Neural cell (in vitro differentiated cells): ENCODE measurements around the gene EFCAB13.

Experiments
- EZH2 ChIP-seq: fragments of 200-600, 300-800 bp; shearing (Covaris generic), sonication (generic); IDR thresholded peaks from 2 replicates; pipeline ENCODE4 v1.6.1; 2014; ENCODE audit warnings: antibody characterized with exemption, low read length, borderline replicate concordance, mild to moderate bottlenecking; ENCODE audit not compliant: insufficient read depth, poor library complexity, severe bottlenecking
- POLR2AphosphoS5 ChIP-seq: IDR thresholded peaks from 2 replicates; pipeline ENCODE4 v1.6.1; 2012
- RAD21 ChIP-seq: fragments of 450-650 bp; conservative IDR thresholded peaks from 2 replicates; pipeline ENCODE4 v1.6.1; 2014; ENCODE audit warnings: antibody characterized with exemption, mild to moderate bottlenecking, moderate library complexity
- REST ChIP-seq: IDR thresholded peaks from 2 replicates; pipeline ENCODE4 v1.6.1; 2012; ENCODE audit warnings: borderline replicate concordance
- SMC3 ChIP-seq: fragments of 450-650 bp; conservative IDR thresholded peaks from 2 replicates; pipeline ENCODE4 v1.6.1; 2014; ENCODE audit warnings: antibody characterized with exemption, mild to moderate bottlenecking, moderate library complexity; ENCODE audit not compliant: poor library complexity
- TAF1 ChIP-seq: IDR thresholded peaks from 2 replicates; pipeline ENCODE4 v1.6.1; 2012; ENCODE audit warnings: low read depth
- TF ChIP-seq, protein P1 (sequence below): fragments of 450-650 bp; IDR thresholded peaks from 2 replicates; pipeline ENCODE4 v1.5.1; 2014; ENCODE audit warnings: antibody characterized with exemption, mild to moderate bottlenecking, moderate library complexity; ENCODE audit not compliant: poor library complexity, severe bottlenecking

- TF ChIP-seq TAF1 (no peak), EZH2 (no peak), SMC3 (no peak), RAD21 (no peak), POLR2AphosphoS5 (no peak), REST (no peak)
- TF ChIP-seq, protein P1, sequence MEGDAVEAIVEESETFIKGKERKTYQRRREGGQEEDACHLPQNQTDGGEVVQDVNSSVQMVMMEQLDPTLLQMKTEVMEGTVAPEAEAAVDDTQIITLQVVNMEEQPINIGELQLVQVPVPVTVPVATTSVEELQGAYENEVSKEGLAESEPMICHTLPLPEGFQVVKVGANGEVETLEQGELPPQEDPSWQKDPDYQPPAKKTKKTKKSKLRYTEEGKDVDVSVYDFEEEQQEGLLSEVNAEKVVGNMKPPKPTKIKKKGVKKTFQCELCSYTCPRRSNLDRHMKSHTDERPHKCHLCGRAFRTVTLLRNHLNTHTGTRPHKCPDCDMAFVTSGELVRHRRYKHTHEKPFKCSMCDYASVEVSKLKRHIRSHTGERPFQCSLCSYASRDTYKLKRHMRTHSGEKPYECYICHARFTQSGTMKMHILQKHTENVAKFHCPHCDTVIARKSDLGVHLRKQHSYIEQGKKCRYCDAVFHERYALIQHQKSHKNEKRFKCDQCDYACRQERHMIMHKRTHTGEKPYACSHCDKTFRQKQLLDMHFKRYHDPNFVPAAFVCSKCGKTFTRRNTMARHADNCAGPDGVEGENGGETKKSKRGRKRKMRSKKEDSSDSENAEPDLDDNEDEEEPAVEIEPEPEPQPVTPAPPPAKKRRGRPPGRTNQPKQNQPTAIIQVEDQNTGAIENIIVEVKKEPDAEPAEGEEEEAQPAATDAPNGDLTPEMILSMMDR: no peak
Observed at GRCh38 chr17:47274319-47275069, 49.3 kb upstream of the EFCAB13 start.
